ENCODE data around the gene BMP2K. TPM values are rescaled to one million over a fixed set of nuclear protein-coding genes. Genes with fewer than 3 reads are reported as not detected.

Gene BMP2K
- total and polyA plus RNA-seq, 2 of the 8 experiments (the other 6 are each of a cell fraction or from before 2014, with no cell fraction given): 15.6 to 24.1 TPM

DNA sequence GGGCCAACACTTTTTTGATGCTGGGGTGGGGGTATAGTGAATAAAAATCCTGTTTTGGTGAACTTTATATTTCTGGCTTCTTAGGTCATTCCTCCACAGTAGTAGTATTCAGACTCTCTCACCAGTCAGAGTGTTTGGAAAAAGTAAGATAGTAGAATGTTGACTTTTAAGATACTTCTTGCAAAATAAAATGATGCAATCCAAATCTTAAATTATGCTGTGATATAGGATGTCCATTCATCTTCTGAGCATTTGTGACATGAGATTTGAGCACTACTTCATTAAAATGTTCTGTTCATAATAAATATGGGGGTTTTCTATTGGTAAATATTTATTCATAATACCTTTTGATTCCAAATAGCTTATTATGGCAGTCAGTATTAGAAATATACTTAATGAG, 70.1 kb downstream of the BMP2K start:
- Histone ChIP-seq H3K36me3 (ENCODE audit: control insufficient read depth in 2 of 4, insufficient read depth in 4 of 4, low read length in 3 of 4) (peaks cover 0 to 5% (median 0%) of the 10 kb centered on the region in 4 experiments; a peak in 1 of 8 replicates), H3K56ac (replicated peaks; ENCODE audit: insufficient read length, low read depth, low read length) (no peak overlapping the region), H3K23ac (ENCODE audit: insufficient read length) (no peak overlapping the region), H3K9ac (replicated peaks in 1 of 4; ENCODE audit: extremely low read depth in 1 of 4, low read depth in 3 of 4, low read length in 3 of 4) (no peak overlapping the region), H3K4me3 (ENCODE audit: extremely low read depth in 1 of 4, insufficient read depth in 2 of 4, low read depth in 3 of 4, low read length in 4 of 4) (no peak overlapping the region), H2AFZ (ENCODE audit: low read length) (no peak overlapping the region), H3K9me3 (ENCODE audit: insufficient read depth in 2 of 2, low read depth in 1 of 2, low read length in 1 of 2) (no peaks in the 10 kb centered on the region), H2AK5ac (ENCODE audit: low read depth, low read length) (no peak overlapping the region), H3K4ac (replicated peaks; ENCODE audit: insufficient read length, low read depth, low read length) (no peak overlapping the region), H2BK120ac (replicated peaks; ENCODE audit: low read depth, low read length) (no peak overlapping the region), H3K79me2 (ENCODE audit: control insufficient read depth in 1 of 2, insufficient read depth in 2 of 2, low read length in 2 of 2) (no peaks in the 10 kb centered on the region), H2BK15ac (ENCODE audit: low read length) (no peak overlapping the region), H3K4me2 (ENCODE audit: insufficient read depth in 1 of 2, low read depth in 2 of 2, low read length in 2 of 2) (no peak overlapping the region), H2BK5ac (ENCODE audit: low read depth, low read length) (no peak overlapping the region), H3K4me1 (replicated peaks in 1 of 4; ENCODE audit: control insufficient read depth in 3 of 4, insufficient read depth in 4 of 4, low read length in 3 of 4) (no peaks in the 10 kb centered on the region), H3K18ac (ENCODE audit: extremely low read depth, low read length) (no peak overlapping the region), H3K23me2 (ENCODE audit: low read depth, low read length) (no peaks in the 10 kb centered on the region), H4K20me1 (replicated peaks in 1 of 2; ENCODE audit: control insufficient read depth in 1 of 2, insufficient read depth in 2 of 2, low read length in 2 of 2) (peaks cover 0 to 2% of the 10 kb centered on the region in 2 experiments), H3K79me1 (ENCODE audit: low read depth, low read length) (no peaks in the 10 kb centered on the region), H3K14ac (ENCODE audit: insufficient read length) (no peak overlapping the region), H4K5ac (ENCODE audit: insufficient read length, low read depth, low read length) (no peak overlapping the region), H3K27ac (ENCODE audit: low read depth, low read length) (no peak overlapping the region), H2BK12ac (ENCODE audit: low read depth, low read length) (no peak overlapping the region), H4K8ac (ENCODE audit: extremely low read depth, insufficient read depth, low read length) (no peak overlapping the region), H2BK20ac (ENCODE audit: low read length) (no peak overlapping the region), H3K27me3 (replicated peaks in 1 of 4; ENCODE audit: control insufficient read depth in 3 of 4, extremely low read depth in 1 of 4, insufficient read depth in 3 of 4, low read length in 3 of 4) (no peaks in the 10 kb centered on the region), H4K91ac (replicated peaks; ENCODE audit: insufficient read length, low read length) (no peak overlapping the region)
- ChIA-PET CTCF (ENCODE audit: partially characterized antibody) (no interaction called here), POLR2A (ENCODE audit: partially characterized antibody) (interaction anchor here (0.5 kb wide), 1 partner anchor 248 kb away, joined by 3 read pairs; no protein-coding TSS in a partner anchor)
- FAIRE-seq (no peak), DNase-seq (ENCODE audit: low read depth in 1 of 2, low spot score in 2 of 2) (no peak)
- TF ChIP-seq SUZ12 (IDR thresholded peaks at IDR 0.05; ENCODE audit: low read length) (no peak), EZH2 (IDR thresholded peaks at IDR 0.05; ENCODE audit: low read depth, low read length, severe bottlenecking) (no peak), NANOG (IDR thresholded peaks at IDR 0.05; ENCODE audit: insufficient read depth, low read depth, low read length, poor library complexity, severe bottlenecking) (no peak), TEAD4 (IDR thresholded peaks at IDR 0.05; ENCODE audit: low read depth, low read length) (no peak), POU5F1 (IDR thresholded peaks at IDR 0.05; ENCODE audit: low read depth, low read length) (no peak), CBX5 (IDR thresholded peaks at IDR 0.05; ENCODE audit: low read depth, low read length) (no peak)
